BLaER1 (cell line): ENCODE results near the gene STAG2.

Experiments
- H3K27ac ChIP-seq: shearing (Covaris generic); formaldehyde crosslinking; 2 replicates; pipeline ENCODE4 v1.8.1; 2022
- H3K27me3 ChIP-seq: shearing (Covaris generic); formaldehyde crosslinking; 2 replicates; pipeline ENCODE4 v1.8.1; 2022
- H3K36me3 ChIP-seq: shearing (Covaris generic); formaldehyde crosslinking; 2 replicates; pipeline ENCODE4 v1.8.1; 2022
- H3K4me1 ChIP-seq: shearing (Covaris generic); formaldehyde crosslinking; 2 replicates; pipeline ENCODE4 v1.8.1; 2022
- H3K4me2 ChIP-seq: shearing (Covaris generic); formaldehyde crosslinking; 2 replicates; pipeline ENCODE4 v1.8.1; 2022
- H3K4me3 ChIP-seq: shearing (Covaris generic); formaldehyde crosslinking; 2 replicates; pipeline ENCODE4 v1.8.1; 2022
- H3K9ac ChIP-seq: shearing (Covaris generic); formaldehyde crosslinking; 2 replicates; pipeline ENCODE4 v1.8.1; 2022
- H3K9me3 ChIP-seq: shearing (Covaris generic); formaldehyde crosslinking; 2 replicates; pipeline ENCODE4 v1.8.1; 2022
- H4K20me1 ChIP-seq: shearing (Covaris generic); formaldehyde crosslinking; 2 replicates; pipeline ENCODE4 v1.8.1; 2022
- Cebpa-rat ChIP-seq: shearing (Covaris generic); IDR thresholded peaks from 2 replicates; pipeline ENCODE4 v1.8.1; 2022

The STAG2 gene

GRCh38 chrX:123949846-123950245 lies 11.7 kb upstream of the STAG2 start:
- no peak overlapping the region for H3K9ac ChIP-seq

GRCh38 chrX:123959281-123960063 lies 2.0 kb upstream of the STAG2 start:
- Histone ChIP-seq H3K9me3 (peaks cover 10% of the 10 kb centered on the region; the same call in 1 of the 2 replicates), H3K36me3 (no peaks in the 10 kb centered on the region), H3K4me2 (peak overlapping the region; percentile 83), H3K27me3 (peaks cover 5% of the 10 kb centered on the region; the same call in 1 of the 2 replicates), H3K9ac (peak overlapping the region; percentile 87), H4K20me1 (peaks cover 14% of the 10 kb centered on the region), H3K4me3 (peak overlapping the region; percentile 75), H3K4me1 (peaks cover 3% of the 10 kb centered on the region; the same call in 1 of the 2 replicates), H3K27ac (peak overlapping the region; percentile 89)
- no peak for TF ChIP-seq Cebpa-rat

More at GRCh38 chrX:123949846-123950245, 11.7 kb upstream of the STAG2 start:
- no peaks in the 10 kb centered on the region for H4K20me1 ChIP-seq
- H3K27me3 ChIP-seq, result no peaks in the 10 kb centered on the region
- no peak overlapping the region for H3K27ac ChIP-seq
- H3K4me2 ChIP-seq, result no peak overlapping the region
- H3K4me1 ChIP-seq, result no peaks in the 10 kb centered on the region
- H3K4me3 ChIP-seq, result no peak overlapping the region
- H3K9me3 ChIP-seq, result no peaks in the 10 kb centered on the region
- no peak for TF ChIP-seq Cebpa-rat
- H3K36me3 ChIP-seq, result no peaks in the 10 kb centered on the region

GRCh38 chrX:123960956-123961267 lies 594 bp upstream of the STAG2 start:
- no peak for TF ChIP-seq Cebpa-rat
- H3K9me3 ChIP-seq, result peaks cover 10% of the 10 kb centered on the region; the same call in 1 of the 2 replicates
- peak overlapping the region; percentile 99 for H3K27ac ChIP-seq
- H3K4me1 ChIP-seq, result peaks cover 7% of the 10 kb centered on the region; the same call in 1 of the 2 replicates
- H3K4me2 ChIP-seq, result peak overlapping the region; percentile 61
- H3K27me3 ChIP-seq, result peaks cover 5% of the 10 kb centered on the region; the same call in 1 of the 2 replicates
- H3K36me3 ChIP-seq, result no peaks in the 10 kb centered on the region
- peak overlapping the region; percentile 77 for H3K4me3 ChIP-seq
- peaks cover 28% of the 10 kb centered on the region for H4K20me1 ChIP-seq
- H3K9ac ChIP-seq, result peak overlapping the region; percentile 99

GRCh38 chrX:123962006-123962467 lies 531 bp downstream of the STAG2 start:
- H3K4me3 ChIP-seq, result peak overlapping the region; percentile 77
- peak overlapping the region; percentile 99 for H3K27ac ChIP-seq
- H3K27me3 ChIP-seq, result peaks cover 5% of the 10 kb centered on the region; the same call in 1 of the 2 replicates
- peaks cover 39% of the 10 kb centered on the region for H4K20me1 ChIP-seq
- no peak for TF ChIP-seq Cebpa-rat
- H3K4me2 ChIP-seq, result peak overlapping the region; percentile 65
- peaks cover 10% of the 10 kb centered on the region; the same call in 1 of the 2 replicates for H3K9me3 ChIP-seq
- H3K36me3 ChIP-seq, result no peaks in the 10 kb centered on the region
- peak overlapping the region; percentile 99 for H3K9ac ChIP-seq
- H3K4me1 ChIP-seq, result peaks cover 7% of the 10 kb centered on the region; the same call in 1 of the 2 replicates

- H3K4me3 ChIP-seq, result peak overlapping the region; percentile 77
- peak overlapping the region; percentile 99 for H3K27ac ChIP-seq
- peaks cover 48% of the 10 kb centered on the region for H4K20me1 ChIP-seq
- peak overlapping the region; percentile 99 for H3K9ac ChIP-seq
- peaks cover 10% of the 10 kb centered on the region; the same call in 1 of the 2 replicates for H3K9me3 ChIP-seq
- H3K27me3 ChIP-seq, result peaks cover 5% of the 10 kb centered on the region; the same call in 1 of the 2 replicates
- H3K4me2 ChIP-seq, result peak overlapping the region; percentile 65
- no peak for TF ChIP-seq Cebpa-rat
- peaks cover 7% of the 10 kb centered on the region; the same call in 1 of the 2 replicates for H3K4me1 ChIP-seq
- no peaks in the 10 kb centered on the region for H3K36me3 ChIP-seq
Measured at GRCh38 chrX:123962794-123963373, 1.4 kb downstream of the STAG2 start.

- Histone ChIP-seq H4K20me1 (peaks cover 62% of the 10 kb centered on the region), H3K27ac (no peak overlapping the region), H3K9ac (peak overlapping the region; percentile 99; the same call in 1 of the 2 replicates), H3K27me3 (peaks cover 6% of the 10 kb centered on the region; the same call in 1 of the 2 replicates), H3K9me3 (peaks cover 10% of the 10 kb centered on the region; the same call in 1 of the 2 replicates), H3K4me1 (peaks cover 7% of the 10 kb centered on the region; the same call in 1 of the 2 replicates), H3K36me3 (0 out of 2 replicates have a peak, but pooled peaks cover 5% of the 10 kb centered on the region), H3K4me2 (peak overlapping the region; percentile 65), H3K4me3 (peak overlapping the region; percentile 77)
- no peak for TF ChIP-seq Cebpa-rat
Measured at GRCh38 chrX:123964156-123964834, 2.8 kb downstream of the STAG2 start.

- H3K27ac ChIP-seq, result no peak overlapping the region
- peaks cover 7% of the 10 kb centered on the region; the same call in 1 of the 2 replicates for H3K4me1 ChIP-seq
- no peaks in the 10 kb centered on the region; the same call in 1 of the 2 replicates for H3K9me3 ChIP-seq
- 0 out of 2 replicates have a peak, but pooled peaks cover 5% of the 10 kb centered on the region for H3K36me3 ChIP-seq
- H3K4me2 ChIP-seq, result no peak overlapping the region
- no peak overlapping the region for H3K4me3 ChIP-seq
- no peak for TF ChIP-seq Cebpa-rat
- peaks cover 3% of the 10 kb centered on the region; the same call in 1 of the 2 replicates for H3K27me3 ChIP-seq
- H3K9ac ChIP-seq, result no peak overlapping the region
- H4K20me1 ChIP-seq, result peaks cover 76% of the 10 kb centered on the region
Measured at GRCh38 chrX:123965712-123966111, 4.2 kb downstream of the STAG2 start.

- TF ChIP-seq Cebpa-rat, result no peak
- H3K36me3 ChIP-seq, result 0 out of 2 replicates have a peak, but pooled peaks cover 5% of the 10 kb centered on the region
- H4K20me1 ChIP-seq, result peaks cover 94% of the 10 kb centered on the region
- no peak overlapping the region for H3K27ac ChIP-seq
- H3K4me2 ChIP-seq, result no peak overlapping the region
- no peak overlapping the region for H3K4me3 ChIP-seq
- H3K9me3 ChIP-seq, result no peaks in the 10 kb centered on the region
- no peak overlapping the region for H3K9ac ChIP-seq
- peaks cover 3% of the 10 kb centered on the region; the same call in 1 of the 2 replicates for H3K27me3 ChIP-seq
- H3K4me1 ChIP-seq, result peaks cover 7% of the 10 kb centered on the region; the same call in 1 of the 2 replicates
Measured at GRCh38 chrX:123967497-123967896, 6.0 kb downstream of the STAG2 start.

- H3K9ac ChIP-seq, result no peak overlapping the region
- H3K27ac ChIP-seq, result no peak overlapping the region
- no peaks in the 10 kb centered on the region for H3K9me3 ChIP-seq
- no peak overlapping the region for H3K4me3 ChIP-seq
- H3K27me3 ChIP-seq, result peaks cover 3% of the 10 kb centered on the region; the same call in 1 of the 2 replicates
- 0 out of 2 replicates have a peak, but pooled peaks cover 5% of the 10 kb centered on the region for H3K36me3 ChIP-seq
- TF ChIP-seq Cebpa-rat, result no peak
- peaks cover 7% of the 10 kb centered on the region; the same call in 1 of the 2 replicates for H3K4me1 ChIP-seq
- peaks cover 100% of the 10 kb centered on the region for H4K20me1 ChIP-seq
- no peak overlapping the region for H3K4me2 ChIP-seq
Measured at GRCh38 chrX:123968383-123969050, 7.0 kb downstream of the STAG2 start.
